Mesenchymal stem cell (in vitro differentiated cells and primary cell): ENCODE results near the gene APPBP2.

Experiments used
- DNase-seq: peaks from one replicate; pipeline ENCODE4 v3.0.0-alpha.2; 2013
- H2AFZ ChIP-seq: one replicate; pipeline ENCODE4 v1.6.1; 2013; ENCODE audit warnings: low read depth, mild to moderate bottlenecking, control low read depth, inconsistent platforms, low read length, moderate library complexity
- H2AK5ac ChIP-seq: 2 replicates; pipeline ENCODE4 v1.6.1; 2013; ENCODE audit warnings: low read length, moderate library complexity, mild to moderate bottlenecking, inconsistent platforms; ENCODE audit not compliant: severe bottlenecking
- H2BK120ac ChIP-seq: one replicate; pipeline ENCODE4 v1.6.1; 2013; ENCODE audit warnings: low read depth, mild to moderate bottlenecking, inconsistent platforms, low read length, moderate library complexity
- H2BK12ac ChIP-seq, 2 experiments: one replicate each; pipeline ENCODE4 v1.6.1; 2013; ENCODE audit warnings: inconsistent platforms in 2 of 2, low read length in 2 of 2, mild to moderate bottlenecking in 2 of 2, moderate library complexity in 2 of 2, control low read depth in 1 of 2
- H2BK15ac ChIP-seq: one replicate; pipeline ENCODE4 v1.6.1; 2013; ENCODE audit warnings: mild to moderate bottlenecking, low read depth, inconsistent platforms; ENCODE audit not compliant: poor library complexity, severe bottlenecking
- H2BK5ac ChIP-seq: 2 replicates; pipeline ENCODE4 v1.6.1; 2013; ENCODE audit warnings: low read depth, mild to moderate bottlenecking, low read length, control low read depth, inconsistent platforms; ENCODE audit not compliant: poor library complexity, severe bottlenecking
- H3K14ac ChIP-seq, 2 experiments: one replicate each; pipeline ENCODE4 v1.6.1; 2013; ENCODE audit warnings: inconsistent platforms in 2 of 2, low read length in 2 of 2, control low read depth in 1 of 2, mild to moderate bottlenecking in 1 of 2, moderate library complexity in 1 of 2
- H3K18ac ChIP-seq, 2 experiments: one replicate each; pipeline ENCODE4 v1.6.1; 2013; ENCODE audit warnings: inconsistent platforms in 2 of 2, low read length in 2 of 2, control low read depth in 1 of 2, low read depth in 1 of 2, mild to moderate bottlenecking in 1 of 2
- H3K23ac ChIP-seq, 2 experiments: one replicate each; pipeline ENCODE4 v1.6.1; 2013; ENCODE audit warnings: inconsistent platforms in 2 of 2, low read length in 2 of 2, mild to moderate bottlenecking in 2 of 2, moderate library complexity in 2 of 2, control low read depth in 1 of 2
- H3K27ac ChIP-seq: 2 replicates; pipeline ENCODE4 v1.5.1; 2013; ENCODE audit warnings: mild to moderate bottlenecking, moderate library complexity, low read length, control low read depth, inconsistent platforms; ENCODE audit not compliant: poor library complexity, severe bottlenecking
- H3K27me3 ChIP-seq, 2 experiments: 2 replicates each; pipeline versions ENCODE4 v1.6.1 to v1.7.0; 2013; ENCODE audit warnings: low read length in 2 of 2, mild to moderate bottlenecking in 2 of 2, moderate library complexity in 2 of 2, control low read depth in 1 of 2, inconsistent platforms in 1 of 2; ENCODE audit not compliant: control insufficient read depth in 1 of 2, insufficient read depth in 1 of 2
- H3K36me3 ChIP-seq, 2 experiments: 2 replicates each; pipeline versions ENCODE4 v1.6.1 to v1.7.0; 2013; ENCODE audit warnings: low read length in 2 of 2, control low read depth in 1 of 2, inconsistent platforms in 1 of 2, low read depth in 1 of 2, mild to moderate bottlenecking in 1 of 2; ENCODE audit not compliant: insufficient read depth in 2 of 2, control insufficient read depth in 1 of 2
- H3K4ac ChIP-seq, 2 experiments: one replicate each; pipeline ENCODE4 v1.6.1; 2013; ENCODE audit warnings: inconsistent platforms in 2 of 2, low read length in 2 of 2, mild to moderate bottlenecking in 2 of 2, moderate library complexity in 2 of 2, control low read depth in 1 of 2, low read depth in 1 of 2
- H3K4me1 ChIP-seq: 2 replicates; pipeline ENCODE4 v1.6.1; 2013; ENCODE audit warnings: low read depth, low read length, control low read depth; ENCODE audit not compliant: control insufficient read depth, insufficient read depth
- H3K4me2 ChIP-seq: 2 replicates; pipeline ENCODE4 v1.6.1; 2013; ENCODE audit warnings: low read length, mild to moderate bottlenecking, inconsistent platforms; ENCODE audit not compliant: poor library complexity, severe bottlenecking
- H3K4me3 ChIP-seq, 2 experiments: 2 replicates each; pipeline versions ENCODE4 v1.5.1 to v1.7.0; 2013; ENCODE audit warnings: low read length in 2 of 2, mild to moderate bottlenecking in 2 of 2, control low read depth in 1 of 2, low read depth in 1 of 2; ENCODE audit not compliant: insufficient read depth in 1 of 2
- H3K79me1 ChIP-seq: replicated peaks from 2 replicates; pipeline ENCODE4 v1.6.1; 2013; ENCODE audit warnings: mild to moderate bottlenecking, control low read depth, low read length, inconsistent platforms; ENCODE audit not compliant: poor library complexity, severe bottlenecking
- H3K9ac ChIP-seq: 2 replicates; pipeline ENCODE4 v1.7.0; 2013; ENCODE audit warnings: mild to moderate bottlenecking, low read length, moderate library complexity
- H3K9me3 ChIP-seq: 2 replicates; pipeline ENCODE4 v1.7.0; 2013; ENCODE audit warnings: mild to moderate bottlenecking, low read length; ENCODE audit not compliant: control insufficient read depth
- H4K8ac ChIP-seq: one replicate; pipeline ENCODE4 v1.6.1; 2013; ENCODE audit warnings: inconsistent platforms, mild to moderate bottlenecking, low read length, moderate library complexity
- H4K91ac ChIP-seq: one replicate; pipeline ENCODE4 v1.6.1; 2013; ENCODE audit warnings: mild to moderate bottlenecking, low read length, inconsistent platforms
- WGBS: methylation state at CpG from one replicate; pipeline ENCODE4 v1.1.7; 2013; ENCODE audit warnings: mixed read lengths; 5-methylcytosine and 5-hydroxymethylcytosine counted together

The APPBP2 gene

DNA sequence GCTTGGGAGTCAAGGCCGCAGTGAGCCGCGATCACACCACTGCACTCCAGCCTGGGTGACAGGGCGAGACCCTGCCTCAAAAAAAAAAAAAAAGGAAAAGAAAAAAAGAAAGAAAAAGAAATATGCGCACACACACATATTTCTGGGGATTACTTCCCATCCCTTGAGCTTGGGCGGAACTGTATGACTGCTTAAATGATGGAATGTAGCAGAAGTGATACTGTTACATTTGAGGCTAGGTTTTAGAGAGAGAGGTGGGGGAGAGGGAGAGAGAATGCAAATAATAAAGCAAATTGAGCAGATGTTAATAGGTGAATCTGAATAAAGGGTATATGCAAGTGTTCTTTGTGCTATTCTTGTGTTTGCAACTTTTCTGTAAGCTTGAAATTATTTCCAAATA lies 122.1 kb downstream of the APPBP2 start:
- no peak overlapping the region for H2BK120ac ChIP-seq
- DNase-seq: no peak
- 89% methylated on average over 6 of the region's 6 CpGs for WGBS
- H2BK5ac ChIP-seq: no peak overlapping the region
- no peaks in the 10 kb centered on the region for H3K79me1 ChIP-seq
- H3K14ac ChIP-seq: no peak overlapping the region
- H2AFZ ChIP-seq: no peak overlapping the region
- no peak overlapping the region for H2AK5ac ChIP-seq
- H3K27me3 ChIP-seq: no peaks in the 10 kb centered on the region
- H4K8ac ChIP-seq: no peak overlapping the region
- H3K23ac ChIP-seq: no peak overlapping the region
- no peak overlapping the region for H3K4ac ChIP-seq
- no peak overlapping the region for H3K9ac ChIP-seq
- no peak overlapping the region for H2BK12ac ChIP-seq
- H3K4me3 ChIP-seq: no peak overlapping the region
- no peak overlapping the region for H2BK15ac ChIP-seq
- no peaks in the 10 kb centered on the region for H3K4me1 ChIP-seq
- no peak overlapping the region for H3K18ac ChIP-seq
- H3K4me2 ChIP-seq: no peak overlapping the region
- no peaks in the 10 kb centered on the region for H3K36me3 ChIP-seq
- H3K9me3 ChIP-seq: no peaks in the 10 kb centered on the region
- no peak overlapping the region for H4K91ac ChIP-seq
- H3K27ac ChIP-seq: no peak overlapping the region

DNA sequence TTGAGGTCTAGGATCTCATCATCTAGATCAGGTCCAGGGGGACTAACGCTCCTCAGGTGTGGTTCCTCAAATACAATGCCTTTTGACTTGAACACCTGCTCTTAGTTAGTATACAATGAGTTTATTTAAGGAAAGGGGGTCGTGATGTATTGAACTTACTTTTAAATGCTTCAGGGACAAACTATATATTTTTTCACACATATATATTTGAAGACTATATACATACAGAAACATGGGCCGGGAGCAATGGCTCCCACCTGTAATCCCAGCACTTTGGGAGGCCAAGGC lies 122.6 kb downstream of the APPBP2 start:
- H4K8ac ChIP-seq: no peak overlapping the region
- no peak overlapping the region for H3K14ac ChIP-seq
- H3K79me1 ChIP-seq: no peaks in the 10 kb centered on the region
- H4K91ac ChIP-seq: no peak overlapping the region
- no peaks in the 10 kb centered on the region for H3K27me3 ChIP-seq
- no peak overlapping the region for H3K18ac ChIP-seq
- no peak overlapping the region for H2AK5ac ChIP-seq
- H2BK120ac ChIP-seq: no peak overlapping the region
- no peak overlapping the region for H3K4me2 ChIP-seq
- no peak overlapping the region for H2BK12ac ChIP-seq
- no peak for DNase-seq
- H3K36me3 ChIP-seq: no peaks in the 10 kb centered on the region
- H3K27ac ChIP-seq: no peak overlapping the region
- no peak overlapping the region for H2BK5ac ChIP-seq
- H3K9me3 ChIP-seq: no peaks in the 10 kb centered on the region
- no peaks in the 10 kb centered on the region for H3K4me1 ChIP-seq
- 90% methylated on average over 1 of the region's 3 CpGs for WGBS
- no peak overlapping the region for H3K4me3 ChIP-seq
- H3K9ac ChIP-seq: no peak overlapping the region
- H2BK15ac ChIP-seq: no peak overlapping the region
- no peak overlapping the region for H3K4ac ChIP-seq
- no peak overlapping the region for H3K23ac ChIP-seq
- no peak overlapping the region for H2AFZ ChIP-seq

DNA sequence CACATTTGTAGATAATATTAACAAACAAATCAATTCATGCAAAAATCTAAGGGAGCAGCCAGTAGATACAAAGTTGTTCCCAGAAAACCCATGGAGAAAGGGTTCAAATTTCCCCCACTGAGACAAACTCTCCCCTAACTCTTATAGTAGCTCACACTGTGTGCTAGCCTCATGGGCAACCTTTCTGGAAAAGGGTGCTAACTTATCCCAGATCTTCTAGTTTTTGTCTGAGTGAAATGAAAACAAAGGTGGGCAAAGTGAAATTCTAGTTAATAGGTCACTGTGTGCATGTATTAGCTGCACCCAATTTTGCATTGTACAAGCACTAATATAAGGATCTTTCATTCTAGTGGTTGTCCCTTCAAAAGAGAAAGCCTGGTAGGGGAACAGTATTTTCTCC lies 124.2 kb downstream of the APPBP2 start:
- H3K9me3 ChIP-seq: no peaks in the 10 kb centered on the region
- DNase-seq: no peak
- no peak overlapping the region for H3K23ac ChIP-seq
- no peak overlapping the region for H3K4ac ChIP-seq
- no peak overlapping the region for H3K14ac ChIP-seq
- no peak overlapping the region for H4K91ac ChIP-seq
- no peaks in the 10 kb centered on the region for H3K4me1 ChIP-seq
- no peak overlapping the region for H2BK12ac ChIP-seq
- H3K27me3 ChIP-seq: no peaks in the 10 kb centered on the region
- H3K36me3 ChIP-seq: no peaks in the 10 kb centered on the region
- H3K4me3 ChIP-seq: no peak overlapping the region
- no peak overlapping the region for H3K9ac ChIP-seq
- no peak overlapping the region for H2BK15ac ChIP-seq
- no peaks in the 10 kb centered on the region for H3K79me1 ChIP-seq
- no peak overlapping the region for H3K4me2 ChIP-seq
- H2AFZ ChIP-seq: no peak overlapping the region
- H3K18ac ChIP-seq: no peak overlapping the region
- no peak overlapping the region for H2BK120ac ChIP-seq
- H2BK5ac ChIP-seq: no peak overlapping the region
- no peak overlapping the region for H2AK5ac ChIP-seq
- H4K8ac ChIP-seq: no peak overlapping the region
- H3K27ac ChIP-seq: no peak overlapping the region

DNA sequence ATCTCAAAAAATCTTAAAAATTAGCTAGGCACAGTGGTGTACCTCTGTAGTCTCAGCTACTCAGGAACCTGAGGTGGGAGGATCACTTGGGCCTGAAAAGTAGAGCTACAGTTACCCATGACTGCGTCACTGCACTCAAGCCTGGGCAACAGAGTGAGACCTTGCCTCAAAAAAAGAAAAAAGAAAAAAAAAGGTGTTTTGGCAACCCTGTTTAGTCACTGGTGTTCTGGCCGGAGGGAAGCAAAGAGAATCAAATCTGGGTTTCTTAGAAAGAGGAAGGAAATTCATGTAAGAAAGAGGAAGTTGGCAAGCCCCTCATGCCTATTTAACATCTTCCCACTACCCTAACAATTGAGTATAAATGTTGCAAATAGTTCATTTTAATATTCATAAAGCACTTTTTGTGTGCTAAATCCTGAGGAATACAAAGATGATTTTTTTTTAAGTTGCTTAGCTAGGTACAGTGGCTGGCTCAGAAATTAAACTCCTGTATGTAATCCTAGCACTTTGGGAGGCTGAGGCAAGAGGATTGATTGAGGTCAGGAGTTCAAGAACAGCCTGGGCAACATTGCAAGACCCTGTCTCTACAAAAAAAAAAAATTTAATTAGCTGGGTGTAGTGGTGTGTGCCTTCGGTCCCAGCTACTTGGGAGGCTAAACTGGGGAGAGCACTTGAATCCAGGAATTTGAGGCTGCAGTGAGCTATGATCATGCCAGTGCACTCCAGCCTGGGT lies 127.6 kb downstream of the APPBP2 start:
- Histone ChIP-seq H2AFZ (no peak overlapping the region), H2BK120ac (no peak overlapping the region), H3K14ac (no peak overlapping the region), H4K91ac (no peak overlapping the region), H3K4me1 (peaks cover 1% of the 10 kb centered on the region), H3K4ac (no peak overlapping the region), H3K27ac (no peak overlapping the region), H3K4me3 (no peak overlapping the region), H3K18ac (no peak overlapping the region), H4K8ac (no peak overlapping the region), H2BK5ac (no peak overlapping the region), H3K27me3 (no peaks in the 10 kb centered on the region), H3K79me1 (no peaks in the 10 kb centered on the region), H2BK12ac (no peak overlapping the region), H3K4me2 (no peak overlapping the region), H3K23ac (no peak overlapping the region), H3K36me3 (no peaks in the 10 kb centered on the region), H2AK5ac (no peak overlapping the region), H2BK15ac (no peak overlapping the region), H3K9me3 (no peaks in the 10 kb centered on the region), H3K9ac (no peak overlapping the region)
- WGBS: 94% methylated on average over 2 of the region's 3 CpGs
- DNase-seq: no peak
